Keratinocyte (primary cell): ENCODE measurements around the gene PIM3. TPM values are rescaled to one million over a fixed set of nuclear protein-coding genes. Genes with fewer than 3 reads are reported as not detected.

ENCODE experiments used
- DNase-seq: peaks from one replicate; pipeline ENCODE4 v3.0.0-alpha.2; 2011; ENCODE audit warnings: low read depth, missing footprints, low spot score
- FAIRE-seq: peaks from 2 replicates; lab custom pipeline; 2011; peaks lifted over from hg19 to GRCh38; lab: Jason Lieb, UNC
- H2AFZ ChIP-seq: 2 replicates; pipeline ENCODE4 v1.6.0; 2012; ENCODE audit warnings: low read length, control low read depth, inconsistent platforms; ENCODE audit not compliant: control insufficient read depth
- H3K27ac ChIP-seq: 2 replicates; pipeline ENCODE4 v1.5.1; 2011; ENCODE audit warnings: low read length; ENCODE audit not compliant: control insufficient read depth, insufficient read depth
- H3K27me3 ChIP-seq: 3 replicates; pipeline ENCODE4 v1.6.0; 2011; ENCODE audit warnings: low read length; ENCODE audit not compliant: control insufficient read depth, insufficient read depth; ENCODE audit errors: extremely low read depth
- H3K36me3 ChIP-seq, 2 experiments: 2 replicates in 1 of 2; 3 replicates in 1 of 2; pipeline ENCODE4 v1.5.1; 2011; ENCODE audit warnings: low read length in 2 of 2, mild to moderate bottlenecking in 1 of 2; ENCODE audit not compliant: control insufficient read depth in 2 of 2, insufficient read depth in 2 of 2; ENCODE audit errors: extremely low read depth in 1 of 2
- H3K4me1 ChIP-seq: 3 replicates; pipeline ENCODE4 v1.5.1; 2011; ENCODE audit warnings: low read length; ENCODE audit not compliant: control insufficient read depth, insufficient read depth; ENCODE audit errors: extremely low read depth
- H3K4me2 ChIP-seq: 3 replicates; pipeline ENCODE4 v1.6.0; 2011; ENCODE audit warnings: low read depth, low read length; ENCODE audit not compliant: control insufficient read depth, insufficient read depth; ENCODE audit errors: extremely low read depth
- H3K4me3 ChIP-seq, 3 experiments: fragments of 200-600 bp in 1 of 3; sonication (generic) in 1 of 3; 2 replicates in 2 of 3; 3 replicates in 1 of 3; pipeline ENCODE4 v1.5.1; 2011 to 2016; ENCODE audit warnings: low read length in 3 of 3, mild to moderate bottlenecking in 3 of 3, control low read depth in 2 of 3, inconsistent platforms in 1 of 3, low read depth in 1 of 3, mixed read lengths in 1 of 3, mixed run types in 1 of 3, moderate library complexity in 1 of 3; ENCODE audit not compliant: control insufficient read depth in 2 of 3, insufficient read depth in 2 of 3; ENCODE audit errors: extremely low read depth in 1 of 3
- H3K79me2 ChIP-seq: 2 replicates; pipeline ENCODE4 v1.6.0; 2012; ENCODE audit warnings: low read length; ENCODE audit not compliant: control insufficient read depth, insufficient read depth
- H3K9ac ChIP-seq: 3 replicates; pipeline ENCODE4 v1.6.0; 2011; ENCODE audit warnings: low read length; ENCODE audit not compliant: control insufficient read depth, insufficient read depth; ENCODE audit errors: extremely low read depth
- H3K9me1 ChIP-seq: 3 replicates; pipeline ENCODE4 v1.6.0; 2011; ENCODE audit warnings: low read length; ENCODE audit not compliant: control insufficient read depth, insufficient read depth; ENCODE audit errors: extremely low read depth
- H3K9me3 ChIP-seq: 2 replicates; pipeline ENCODE4 v1.5.1; 2012; ENCODE audit warnings: low read depth, low read length; ENCODE audit not compliant: control insufficient read depth
- H4K20me1 ChIP-seq: 3 replicates; pipeline ENCODE4 v1.6.0; 2011; ENCODE audit warnings: low read length; ENCODE audit not compliant: control insufficient read depth, insufficient read depth; ENCODE audit errors: extremely low read depth
- CTCF ChIP-seq, 3 experiments: IDR thresholded peaks in 1 of 3; conservative IDR thresholded peaks in 1 of 3; optimal IDR thresholded peaks in 1 of 3; 2 replicates in 2 of 3; 3 replicates in 1 of 3; pipeline versions ENCODE3 to v1.5.1; 2011; ENCODE audit warnings: low read length in 3 of 3, mild to moderate bottlenecking in 3 of 3, moderate library complexity in 2 of 3, control low read depth in 1 of 3, inconsistent platforms in 1 of 3; ENCODE audit not compliant: insufficient read depth in 2 of 3; ENCODE audit errors: extremely low read depth in 1 of 3
- EZH2 ChIP-seq: IDR thresholded peaks from one replicate; pipeline ENCODE4 v1.6.1; 2012; ENCODE audit warnings: inconsistent platforms, mild to moderate bottlenecking, low read length, moderate library complexity
- dilution Hi-C: fragments of 300-500 bp; cut with MboI; formaldehyde crosslinking; loops from one replicate; pipeline ENCODE4 v1.7.0; 2020; ENCODE audit warnings: low sequenced_read_pairs; ENCODE audit not compliant: extremely low pct_ligation_motif_present
- polyA plus RNA-seq, 5 experiments: library from polyadenylated mRNA; depleted of rRNA in 3 of 5; stranded (reverse) in 3 of 5; stranded (forward) in 1 of 5; unstranded in 1 of 5; fragments of >200 nt; gene quantifications; 1 replicate in 1 of 5; 2 replicates in 3 of 5; 3 replicates in 1 of 5; pipeline versions ENCODE4 v1.2.1 to v1.2.3, GENCODE V29; 2011 to 2012; ENCODE audit warnings: missing spikeins in 2 of 5, low read depth in 1 of 5, low replicate concordance in 1 of 5

PIM3 gene
- polyA plus RNA-seq, 1 donor (not counting 4 experiments of a cell fraction or from before 2014, with no cell fraction given): 3.4 TPM

- Histone ChIP-seq H3K27me3 (peaks cover 55% of the 10 kb centered on the region), H2AFZ (no peak overlapping the region), H3K36me3 (no peaks in the 10 kb centered on the region), H3K4me2 (no peak overlapping the region), H4K20me1 (no peaks in the 10 kb centered on the region), H3K9ac (no peak overlapping the region), H3K27ac (no peak overlapping the region), H3K9me1 (no peaks in the 10 kb centered on the region), H3K4me3 (no peak overlapping the region), H3K4me1 (no peaks in the 10 kb centered on the region), H3K9me3 (no peaks in the 10 kb centered on the region), H3K79me2 (no peaks in the 10 kb centered on the region)
- dilution Hi-C loops: no loop called here
- DNase-seq: no peak
- TF ChIP-seq CTCF (optimal IDR thresholded peaks at IDR 0.05 in 1 of 3, IDR thresholded peaks at IDR 0.05 in 1 of 3, conservative IDR thresholded peaks at IDR 0.05 in 1 of 3; ENCODE audit: extremely low read depth in 1 of 3, insufficient read depth in 2 of 3, low read length in 3 of 3) (no peak), EZH2 (peak; percentile 83)
- FAIRE-seq: no peak
Observed at GRCh38 chr22:50010676-50011446, 50.3 kb downstream of the PIM3 start.

- H3K36me3 ChIP-seq: no peaks in the 10 kb centered on the region
- no peak overlapping the region for H3K4me2 ChIP-seq
- H3K79me2 ChIP-seq: no peaks in the 10 kb centered on the region
- H3K27me3 ChIP-seq: peaks cover 62% of the 10 kb centered on the region
- peaks cover 4% of the 10 kb centered on the region for H3K4me1 ChIP-seq
- H3K27ac ChIP-seq: no peak overlapping the region
- dilution Hi-C loops: no loop called here
- no peak overlapping the region for H3K9ac ChIP-seq
- H3K4me3 ChIP-seq: no peak overlapping the region
- TF ChIP-seq EZH2 (peak; percentile 70), CTCF (optimal IDR thresholded peaks at IDR 0.05 in 1 of 3, IDR thresholded peaks at IDR 0.05 in 1 of 3, conservative IDR thresholded peaks at IDR 0.05 in 1 of 3; ENCODE audit: extremely low read depth in 1 of 3, insufficient read depth in 2 of 3, low read length in 3 of 3) (no peak)
- no peaks in the 10 kb centered on the region for H4K20me1 ChIP-seq
- no peak for DNase-seq
- no peak overlapping the region for H2AFZ ChIP-seq
- FAIRE-seq: no peak
- no peaks in the 10 kb centered on the region for H3K9me1 ChIP-seq
- H3K9me3 ChIP-seq: no peaks in the 10 kb centered on the region
Observed at GRCh38 chr22:50011447-50012210, 51.1 kb downstream of the PIM3 start.
